Tibial nerve (tissue), 4 donors: Measurements from ENCODE around the gene ATRNL1. TPM values are rescaled to one million over a fixed set of nuclear protein-coding genes. Genes with fewer than 3 reads are reported as not detected.

Experiments
- DNase-seq, 2 donors: peaks; one replicate each; pipeline ENCODE4 v3.0.0-alpha.2; 2019; ENCODE audit warnings: low spot score in 2 of 2
- H3K27ac ChIP-seq, 4 donors: fragments of 200-600 bp; sonication (generic) in 3 of 4; one replicate each; pipeline ENCODE4 v1.5.1; 2017 to 2019; ENCODE audit warnings: mild to moderate bottlenecking in 1 of 4
- H3K27me3 ChIP-seq, 2 donors: fragments of 200-600 bp; sonication (generic) in 1 of 2; one replicate each; pipeline versions ENCODE4 v1.5.1 to v1.6.0; 2017 to 2019
- H3K36me3 ChIP-seq, 3 donors: fragments of 200-600 bp; sonication (generic); one replicate each; pipeline ENCODE4 v1.5.1; 2018 to 2019
- H3K4me1 ChIP-seq, 4 donors: fragments of 200-600 bp; sonication (generic) in 3 of 4; one replicate each; pipeline ENCODE4 v1.5.1; 2017 to 2019
- H3K4me3 ChIP-seq, 4 donors: fragments of 200-600 bp; sonication (generic) in 3 of 4; one replicate each; pipeline ENCODE4 v1.5.1; 2017 to 2019; ENCODE audit warnings: mild to moderate bottlenecking in 1 of 4, moderate library complexity in 1 of 4
- H3K9me3 ChIP-seq, 4 donors: fragments of 200-600 bp; sonication (generic) in 3 of 4; one replicate each; pipeline ENCODE4 v1.5.1; 2017 to 2019
- CTCF ChIP-seq, 5 experiments: fragments of 200-600 bp in 3 of 5; fragments of 450-650 bp in 2 of 5; sonication (generic) in 3 of 5; IDR thresholded peaks; one replicate each; pipeline ENCODE4 v1.5.1; 2016 to 2019; ENCODE audit warnings: antibody characterized with exemption in 5 of 5, mild to moderate bottlenecking in 3 of 5, moderate library complexity in 2 of 5
- EP300 ChIP-seq, 2 donors: sonication (generic); formaldehyde crosslinking; IDR thresholded peaks; one replicate each; pipeline ENCODE4 v1.6.1; 2017; ENCODE audit warnings: antibody characterized with exemption in 2 of 2, mild to moderate bottlenecking in 1 of 2
- POLR2A ChIP-seq, 2 donors: fragments of 450-650 bp; IDR thresholded peaks; one replicate each; pipeline ENCODE4 v1.6.1; 2017; ENCODE audit warnings: antibody characterized with exemption in 2 of 2, mild to moderate bottlenecking in 2 of 2, moderate library complexity in 2 of 2
- WGBS, 2 donors: methylation state at CpG; one replicate each; pipeline ENCODE4 v1.1.5; 2018; 5-methylcytosine and 5-hydroxymethylcytosine counted together
- total RNA-seq, 4 donors: library from RNA; depleted of rRNA; stranded (reverse); fragments of >200 nt; gene quantifications; one replicate each; pipeline ENCODE4 v1.1.0, GENCODE V29; 2016

ATRNL1 gene
- total RNA-seq, 4 donors from 2014 or later = 1.0 to 5.4 (median 2.7) TPM

- no peaks in the 10 kb centered on the region for H3K27me3 ChIP-seq
- DNase-seq = no peak
- H3K4me3 ChIP-seq = no peak overlapping the region
- no peaks in the 10 kb centered on the region for H3K36me3 ChIP-seq
- TF ChIP-seq POLR2A (IDR thresholded peaks at IDR 0.05) (no peak), EP300 (IDR thresholded peaks at IDR 0.05) (no peak), CTCF (IDR thresholded peaks at IDR 0.05) (no peak)
- no peak overlapping the region for H3K27ac ChIP-seq
- 73 to 86% methylated on average over 2 of the region's 2 CpGs for WGBS, 2 donors
- no peaks in the 10 kb centered on the region for H3K9me3 ChIP-seq
- no peaks in the 10 kb centered on the region for H3K4me1 ChIP-seq
These were observed 572.4 kb downstream of the ATRNL1 start for GRCh38 chr10:115665549-115665948.

- Histone ChIP-seq H3K36me3 (no peaks in the 10 kb centered on the region), H3K27me3 (no peaks in the 10 kb centered on the region), H3K4me3 (no peak overlapping the region), H3K4me1 (no peaks in the 10 kb centered on the region), H3K9me3 (no peaks in the 10 kb centered on the region), H3K27ac (no peak overlapping the region)
- no peak for TF ChIP-seq POLR2A (IDR thresholded peaks at IDR 0.05)
- no peak for TF ChIP-seq CTCF (IDR thresholded peaks at IDR 0.05)
- TF ChIP-seq EP300 (IDR thresholded peaks at IDR 0.05) = no peak
- DNase-seq = no peak
- WGBS, 2 donors = 60% methylated on average over 1 of the region's 1 CpG
These were observed 581.3 kb downstream of the ATRNL1 start for GRCh38 chr10:115674496-115674895.

GRCh38 chr10:115696747-115697146, 603.6 kb downstream of the ATRNL1 start:
- H3K4me1 ChIP-seq = no peaks in the 10 kb centered on the region
- 82 to 83% methylated on average over 4 of the region's 4 CpGs for WGBS, 2 donors
- H3K27ac ChIP-seq = no peak overlapping the region
- H3K9me3 ChIP-seq = no peaks in the 10 kb centered on the region
- DNase-seq = no peak
- H3K4me3 ChIP-seq = no peak overlapping the region
- TF ChIP-seq EP300 (IDR thresholded peaks at IDR 0.05) (no peak), CTCF (IDR thresholded peaks at IDR 0.05) (no peak), POLR2A (IDR thresholded peaks at IDR 0.05) (no peak)
- no peaks in the 10 kb centered on the region for H3K27me3 ChIP-seq
- no peaks in the 10 kb centered on the region for H3K36me3 ChIP-seq

GRCh38 chr10:115706026-115706425, 612.9 kb downstream of the ATRNL1 start:
- DNase-seq = no peak
- no peaks in the 10 kb centered on the region for H3K9me3 ChIP-seq
- H3K4me1 ChIP-seq = no peaks in the 10 kb centered on the region
- H3K27ac ChIP-seq = no peak overlapping the region
- no peak overlapping the region for H3K4me3 ChIP-seq
- H3K36me3 ChIP-seq = no peaks in the 10 kb centered on the region
- no peaks in the 10 kb centered on the region for H3K27me3 ChIP-seq
- TF ChIP-seq CTCF (IDR thresholded peaks at IDR 0.05) = no peak
- TF ChIP-seq POLR2A (IDR thresholded peaks at IDR 0.05) = no peak
- no peak for TF ChIP-seq EP300 (IDR thresholded peaks at IDR 0.05)

GRCh38 chr10:115706488-115707076, 613.4 kb downstream of the ATRNL1 start:
- peak in 1 of 2 donors; percentile 12 for DNase-seq
- TF ChIP-seq CTCF (IDR thresholded peaks at IDR 0.05) (peak; percentile 27 to 49 (median 37)), EP300 (IDR thresholded peaks at IDR 0.05) (no peak)
- Histone ChIP-seq H3K27ac (no peak overlapping the region), H3K27me3 (no peaks in the 10 kb centered on the region), H3K9me3 (no peaks in the 10 kb centered on the region), H3K36me3 (no peaks in the 10 kb centered on the region), H3K4me3 (no peak overlapping the region), H3K4me1 (no peaks in the 10 kb centered on the region)
- 50 to 52% methylated on average over 2 of the region's 2 CpGs for WGBS, 2 donors
